H9 (cell line): ENCODE results near the gene CLMN. TPM values are rescaled to one million over a fixed set of nuclear protein-coding genes. Genes with fewer than 3 reads are reported as not detected.

ENCODE experiments used
- DNase-seq: peaks from one replicate; pipeline ENCODE4 v3.0.0-alpha.2; 2017
- H2AFZ ChIP-seq: one replicate; pipeline ENCODE4 v1.6.1; 2013; ENCODE audit warnings: mild to moderate bottlenecking, low read length, control low read depth, moderate library complexity
- H2AK5ac ChIP-seq: 2 replicates; pipeline ENCODE4 v1.6.1; 2013; ENCODE audit warnings: low read length, control low read depth, mixed read lengths; ENCODE audit not compliant: insufficient read length
- H2BK120ac ChIP-seq: one replicate; pipeline ENCODE4 v1.6.1; 2013; ENCODE audit warnings: low read depth, mild to moderate bottlenecking, low read length, control low read depth, inconsistent platforms; ENCODE audit not compliant: poor library complexity, severe bottlenecking
- H2BK12ac ChIP-seq: 2 replicates; pipeline ENCODE4 v1.6.1; 2013; ENCODE audit warnings: low read length, control low read depth, mixed read lengths, low read depth; ENCODE audit not compliant: insufficient read length
- H2BK15ac ChIP-seq: 2 replicates; pipeline ENCODE4 v1.6.1; 2013; ENCODE audit warnings: low read depth, low read length, control low read depth
- H2BK20ac ChIP-seq: one replicate; pipeline ENCODE4 v1.6.1; 2013; ENCODE audit warnings: low read depth, mild to moderate bottlenecking, low read length, control low read depth, inconsistent platforms; ENCODE audit not compliant: poor library complexity, severe bottlenecking
- H2BK5ac ChIP-seq: 2 replicates; pipeline ENCODE4 v1.6.1; 2013; ENCODE audit warnings: low read length, control low read depth, mixed read lengths; ENCODE audit not compliant: insufficient read length
- H3K14ac ChIP-seq: 2 replicates; pipeline ENCODE4 v1.6.1; 2013; ENCODE audit warnings: low read length, control low read depth; ENCODE audit not compliant: insufficient read depth
- H3K18ac ChIP-seq: 2 replicates; pipeline ENCODE4 v1.6.1; 2013; ENCODE audit warnings: low read depth, mild to moderate bottlenecking, mixed read lengths, low read length, control low read depth; ENCODE audit not compliant: insufficient read length
- H3K23ac ChIP-seq: 2 replicates; pipeline ENCODE4 v1.6.1; 2013; ENCODE audit warnings: low read length, control low read depth, mixed read lengths, low read depth; ENCODE audit not compliant: insufficient read length
- H3K23me2 ChIP-seq: 2 replicates; pipeline ENCODE4 v1.6.1; 2013; ENCODE audit warnings: low read depth, mild to moderate bottlenecking, mixed read lengths, low read length, control low read depth; ENCODE audit not compliant: insufficient read length, poor library complexity, severe bottlenecking
- H3K27ac ChIP-seq: 2 replicates; pipeline ENCODE4 v1.5.1; 2013; ENCODE audit warnings: low read length, control low read depth, mixed read lengths, low read depth; ENCODE audit not compliant: insufficient read length
- H3K27me3 ChIP-seq: 2 replicates; pipeline ENCODE4 v1.6.1; 2013; ENCODE audit warnings: low read length, control low read depth, inconsistent platforms; ENCODE audit not compliant: insufficient read depth
- H3K4ac ChIP-seq: 2 replicates; pipeline ENCODE4 v1.6.1; 2013; ENCODE audit warnings: low read depth, mild to moderate bottlenecking, control low read depth, inconsistent platforms, low read length, moderate library complexity
- H3K4me1 ChIP-seq: 2 replicates; pipeline ENCODE4 v1.6.1; 2013; ENCODE audit warnings: low read length, control low read depth, inconsistent platforms; ENCODE audit not compliant: insufficient read depth
- H3K4me2 ChIP-seq: 2 replicates; pipeline ENCODE4 v1.6.1; 2013; ENCODE audit warnings: low read length, control low read depth, mixed read lengths; ENCODE audit not compliant: insufficient read length, insufficient read depth
- H3K56ac ChIP-seq: 2 replicates; pipeline ENCODE4 v1.6.1; 2013; ENCODE audit warnings: low read depth, mild to moderate bottlenecking, mixed read lengths, low read length, control low read depth; ENCODE audit not compliant: insufficient read length
- H3K79me1 ChIP-seq: 2 replicates; pipeline ENCODE4 v1.6.1; 2013; ENCODE audit warnings: low read depth, mild to moderate bottlenecking, moderate library complexity, low read length, control low read depth, inconsistent platforms; ENCODE audit not compliant: insufficient read depth, poor library complexity, severe bottlenecking
- H3K79me2 ChIP-seq: 2 replicates; pipeline ENCODE4 v1.6.1; 2013; ENCODE audit warnings: low read length, control low read depth, inconsistent platforms; ENCODE audit not compliant: insufficient read depth
- H3K9ac ChIP-seq: 2 replicates; pipeline ENCODE4 v1.6.1; 2013; ENCODE audit warnings: low read length, control low read depth, mixed read lengths; ENCODE audit not compliant: insufficient read length; ENCODE audit errors: extremely low read depth
- H3K9me3 ChIP-seq: one replicate; pipeline ENCODE4 v1.6.1; 2013; ENCODE audit warnings: low read depth, low read length, inconsistent platforms; ENCODE audit not compliant: control insufficient read depth
- H3T11ph ChIP-seq: one replicate; pipeline ENCODE4 v1.6.1; 2013; ENCODE audit warnings: mild to moderate bottlenecking, low read length, control low read depth, inconsistent platforms
- H4K20me1 ChIP-seq: one replicate; pipeline ENCODE4 v1.6.1; 2013; ENCODE audit not compliant: control insufficient read depth, insufficient read length, insufficient read depth
- H4K5ac ChIP-seq: 2 replicates; pipeline ENCODE4 v1.6.1; 2013; ENCODE audit warnings: low read depth, mild to moderate bottlenecking, mixed read lengths, low read length, control low read depth; ENCODE audit not compliant: insufficient read length
- H4K8ac ChIP-seq: replicated peaks from 2 replicates; pipeline ENCODE4 v1.6.1; 2013; ENCODE audit warnings: low read length, control low read depth, mixed read lengths, low read depth; ENCODE audit not compliant: insufficient read length
- H4K91ac ChIP-seq: 2 replicates; pipeline ENCODE4 v1.6.1; 2013; ENCODE audit warnings: low read depth, mild to moderate bottlenecking, moderate library complexity, mixed read lengths, low read length, control low read depth; ENCODE audit not compliant: insufficient read length
- H3K27ac Mint-ChIP-seq, 3 experiments: 2 replicates in 2 of 3; 3 replicates in 1 of 3; pipeline ENCODE4 v1.8.0; 2020 to 2021; ENCODE audit warnings: mixed read lengths in 3 of 3, mild to moderate bottlenecking in 1 of 3, moderate library complexity in 1 of 3
- H3K27me3 Mint-ChIP-seq: 2 replicates; pipeline ENCODE4 v1.8.0; 2021; ENCODE audit warnings: low read depth, mild to moderate bottlenecking, moderate library complexity, mixed read lengths
- H3K36me3 Mint-ChIP-seq, 3 experiments: 2 replicates in 2 of 3; 3 replicates in 1 of 3; pipeline ENCODE4 v1.8.0; 2020 to 2021; ENCODE audit warnings: low read depth in 3 of 3, mixed read lengths in 3 of 3; ENCODE audit not compliant: insufficient read depth in 1 of 3
- H3K4me1 Mint-ChIP-seq, 2 experiments: 2 replicates each; pipeline ENCODE4 v1.8.0; 2020; ENCODE audit warnings: mixed read lengths in 2 of 2
- H3K4me3 Mint-ChIP-seq, 2 experiments: 2 replicates in 1 of 2; 3 replicates in 1 of 2; pipeline ENCODE4 v1.8.0; 2020 to 2021; ENCODE audit warnings: mild to moderate bottlenecking in 2 of 2, mixed read lengths in 2 of 2, moderate library complexity in 1 of 2
- H3K9me3 Mint-ChIP-seq, 2 experiments: 2 replicates in 1 of 2; 3 replicates in 1 of 2; pipeline ENCODE4 v1.8.0; 2020; ENCODE audit warnings: mild to moderate bottlenecking in 2 of 2, mixed read lengths in 2 of 2, moderate library complexity in 1 of 2
- WGBS: extraction: QIAGEN DNeasy Blood & Tissue Kit; methylation state at CpG from one replicate; pipeline ENCODE4 v1.1.7; 2013; ENCODE audit warnings: missing lambda C conversion rate, low lambda C conversion rate, mixed read lengths; ENCODE audit not compliant: insufficient read length; ENCODE audit errors: extremely low coverage; 5-methylcytosine and 5-hydroxymethylcytosine counted together
- total RNA-seq: library from RNA; stranded (reverse); gene quantifications from 2 replicates; pipeline ENCODE4 v1.2.1, GENCODE V29; 2021
- TF ChIP-seq, protein P1 (sequence below): fragments of 200-600 bp; sonication (generic); conservative IDR thresholded peaks from 3 replicates; pipeline ENCODE4 v1.8.0; 2021; ENCODE audit warnings: antibody characterized with exemption, mild to moderate bottlenecking

CLMN gene
- total RNA-seq, 1 experiment from 2014 or later, result 7.6 TPM

DNA sequence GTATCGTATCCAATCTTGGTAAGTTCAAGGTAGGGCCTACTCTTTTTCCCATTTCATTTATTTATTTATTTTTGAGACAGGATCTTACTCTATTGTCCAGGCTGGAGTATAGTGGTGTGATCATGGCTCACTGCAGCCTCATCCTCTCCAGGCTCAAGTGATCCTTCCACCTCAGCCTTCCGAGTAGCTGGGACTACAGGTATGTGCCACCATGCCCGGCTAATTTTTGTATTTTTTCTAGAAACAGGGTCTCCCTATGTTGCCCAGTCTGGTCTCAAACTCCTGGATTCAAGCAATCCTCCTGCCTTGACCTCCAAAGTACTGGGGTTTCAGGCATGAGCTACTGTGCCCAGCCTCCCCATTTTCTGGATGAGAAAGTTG lies 57.2 kb downstream of the CLMN start:
- TF ChIP-seq, protein P1, sequence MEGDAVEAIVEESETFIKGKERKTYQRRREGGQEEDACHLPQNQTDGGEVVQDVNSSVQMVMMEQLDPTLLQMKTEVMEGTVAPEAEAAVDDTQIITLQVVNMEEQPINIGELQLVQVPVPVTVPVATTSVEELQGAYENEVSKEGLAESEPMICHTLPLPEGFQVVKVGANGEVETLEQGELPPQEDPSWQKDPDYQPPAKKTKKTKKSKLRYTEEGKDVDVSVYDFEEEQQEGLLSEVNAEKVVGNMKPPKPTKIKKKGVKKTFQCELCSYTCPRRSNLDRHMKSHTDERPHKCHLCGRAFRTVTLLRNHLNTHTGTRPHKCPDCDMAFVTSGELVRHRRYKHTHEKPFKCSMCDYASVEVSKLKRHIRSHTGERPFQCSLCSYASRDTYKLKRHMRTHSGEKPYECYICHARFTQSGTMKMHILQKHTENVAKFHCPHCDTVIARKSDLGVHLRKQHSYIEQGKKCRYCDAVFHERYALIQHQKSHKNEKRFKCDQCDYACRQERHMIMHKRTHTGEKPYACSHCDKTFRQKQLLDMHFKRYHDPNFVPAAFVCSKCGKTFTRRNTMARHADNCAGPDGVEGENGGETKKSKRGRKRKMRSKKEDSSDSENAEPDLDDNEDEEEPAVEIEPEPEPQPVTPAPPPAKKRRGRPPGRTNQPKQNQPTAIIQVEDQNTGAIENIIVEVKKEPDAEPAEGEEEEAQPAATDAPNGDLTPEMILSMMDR, result no peak
- Histone ChIP-seq H3K79me2 (no peaks in the 10 kb centered on the region; the same call in 1 of the 2 replicates), H2BK5ac (no peak overlapping the region), H3K23ac (no peak overlapping the region), H3T11ph (no peak overlapping the region), H4K8ac (no peak overlapping the region), H2BK12ac (no peak overlapping the region), H3K56ac (no peak overlapping the region), H3K4me1 (peaks cover 4% of the 10 kb centered on the region; the same call in 1 of the 2 replicates), H3K4ac (no peak overlapping the region), H3K14ac (no peak overlapping the region), H3K27ac (no peak overlapping the region), H3K9ac (no peak overlapping the region), H2AK5ac (no peak overlapping the region), H2BK20ac (no peak overlapping the region), H4K5ac (no peak overlapping the region), H3K9me3 (no peaks in the 10 kb centered on the region), H3K27me3 (no peaks in the 10 kb centered on the region), H2BK15ac (no peak overlapping the region), H2BK120ac (no peak overlapping the region), H4K91ac (no peak overlapping the region), H3K23me2 (no peaks in the 10 kb centered on the region), H3K18ac (no peak overlapping the region), H3K4me2 (no peak overlapping the region), H4K20me1 (no peaks in the 10 kb centered on the region), H3K79me1 (no peaks in the 10 kb centered on the region), H2AFZ (no peak overlapping the region)
- DNase-seq, result no peak
- H3K36me3 Mint-ChIP-seq, result no peaks in the 10 kb centered on the region; a peak in 1 of 7 replicates
- H3K27me3 Mint-ChIP-seq, result no peaks in the 10 kb centered on the region
- H3K4me1 Mint-ChIP-seq, result peaks cover 5 to 8% of the 10 kb centered on the region in 2 experiments; a peak in 3 of 4 replicates
- H3K27ac Mint-ChIP-seq, result no peak overlapping the region; a peak in 1 of 7 replicates
- H3K9me3 Mint-ChIP-seq, result peaks cover 0 to 3% of the 10 kb centered on the region in 2 experiments; a peak in 2 of 5 replicates
- no CpG with 5 or more reads among the region's 3 CpGs for WGBS
- H3K4me3 Mint-ChIP-seq, result no peak overlapping the region
